HCT116 (cell line): Measurements from ENCODE around the gene RPL21. TPM values are rescaled to one million over a fixed set of nuclear protein-coding genes. Genes with fewer than 3 reads are reported as not detected.

Experiments
- ATAC-seq: fragments of 200-7000 bp; cut with Tn5 transposase; 2 replicates; pipeline ENCODE4 v1.9.1; 2020; ENCODE audit warnings: mild to moderate bottlenecking, moderate library complexity
- BruUV-seq: library from RNA; stranded (reverse); fragments of 400-500 nt; replicated peaks from 2 replicates; lab custom pipeline; 2021; lab: Mats Ljungman, UMichigan
- CTCF ChIA-PET: fragments of 300-600 bp; sonication (Branson Sonifier 250); formaldehyde crosslinking; loops from one replicate; lab custom pipeline; 2021; ENCODE audit warnings: antibody characterized with exemption; lab: Charles Lee
- POLR2A ChIA-PET: fragments of 300-600, 350-600 bp; sonication (Branson Sonifier 250); formaldehyde crosslinking; loops from one replicate; lab custom pipeline; 2021; ENCODE audit warnings: antibody characterized with exemption; lab: Charles Lee
- RAD21 ChIA-PET, 2 experiments: fragments of 300-600 bp; sonication (Branson Sonifier 250); formaldehyde crosslinking; loops; one replicate each; lab custom pipeline; 2023; ENCODE audit warnings: low total read pairs in 2 of 2; ENCODE audit not compliant: uncharacterized antibody in 2 of 2, unreplicated experiment in 2 of 2, low non-redundant PET in 1 of 2; lab: Charles Lee
- DNase-seq: peaks from one replicate; pipeline ENCODE4 v3.0.0-alpha.2; 2010; ENCODE audit warnings: low read depth, low spot score
- H2AFZ ChIP-seq: fragments of 200-600 bp; shearing (Covaris generic), sonication (generic); 2 replicates; pipeline ENCODE4 v1.6.1; 2017; ENCODE audit warnings: low read depth, mixed run types, mixed read lengths, antibody characterized with exemption, low read length; ENCODE audit not compliant: poor library complexity, severe bottlenecking
- H3K27ac ChIP-seq: 2 replicates; pipeline ENCODE4 v1.5.1; 2012; ENCODE audit warnings: low read depth, low read length
- H3K27me3 ChIP-seq: fragments of 200-600 bp; sonication (generic); 2 replicates; pipeline ENCODE4 v1.6.1; 2016; ENCODE audit warnings: mixed run types, low read length, mixed read lengths; ENCODE audit not compliant: insufficient read depth
- H3K36me3 ChIP-seq, 2 experiments: fragments of 200-500 bp in 1 of 2; fragments of 200-600 bp in 1 of 2; sonication (Bioruptor generic) in 1 of 2; sonication (generic) in 1 of 2; 2 replicates each; pipeline versions ENCODE4 v1.5.1 to v1.6.1; 2014 to 2016; ENCODE audit warnings: low read length in 2 of 2, inconsistent platforms in 1 of 2, mixed read lengths in 1 of 2, mixed run types in 1 of 2; ENCODE audit not compliant: insufficient read depth in 2 of 2, control insufficient read depth in 1 of 2
- H3K4me1 ChIP-seq, 2 experiments: fragments of 200-600 bp in 1 of 2; sonication (generic) in 1 of 2; 2 replicates each; pipeline versions ENCODE4 v1.5.1 to v1.6.1; 2012 to 2017; ENCODE audit warnings: low read length in 2 of 2, inconsistent platforms in 1 of 2, mild to moderate bottlenecking in 1 of 2, mixed read lengths in 1 of 2, mixed run types in 1 of 2, moderate library complexity in 1 of 2; ENCODE audit not compliant: insufficient read depth in 2 of 2, control insufficient read depth in 1 of 2
- H3K4me2 ChIP-seq: fragments of 200-600 bp; sonication (generic); 2 replicates; pipeline ENCODE4 v1.6.1; 2017; ENCODE audit warnings: mixed run types, low read length, mixed read lengths
- H3K4me3 ChIP-seq, 2 experiments: fragments of 200-600 bp in 1 of 2; sonication (generic) in 1 of 2; replicated peaks in 1 of 2; 2 replicates each; pipeline ENCODE4 v1.5.1; 2011 to 2016; ENCODE audit warnings: low read length in 2 of 2, control low read depth in 1 of 2, low read depth in 1 of 2, mild to moderate bottlenecking in 1 of 2, mixed read lengths in 1 of 2, mixed run types in 1 of 2
- H3K79me2 ChIP-seq: fragments of 200-600 bp; sonication (generic); 2 replicates; pipeline ENCODE4 v1.6.1; 2017; ENCODE audit warnings: mild to moderate bottlenecking, mixed run types, low read length, moderate library complexity, mixed read lengths; ENCODE audit not compliant: insufficient read depth
- H3K9ac ChIP-seq: fragments of 200-600 bp; sonication (generic); 2 replicates; pipeline ENCODE4 v1.6.1; 2016; ENCODE audit warnings: low read length, mixed read lengths
- H3K9me2 ChIP-seq: fragments of 200-600 bp; sonication (generic), shearing (Covaris generic); 2 replicates; pipeline ENCODE4 v1.6.1; 2017; ENCODE audit warnings: mixed run types, mild to moderate bottlenecking, moderate library complexity; ENCODE audit not compliant: insufficient read depth
- H3K9me3 ChIP-seq, 2 experiments: fragments of 200-500 bp in 1 of 2; fragments of 200-600 bp in 1 of 2; sonication (Bioruptor generic) in 1 of 2; sonication (generic) in 1 of 2; 2 replicates each; pipeline ENCODE4 v1.6.1; 2014 to 2017; ENCODE audit warnings: low read length in 2 of 2, mixed read lengths in 2 of 2, inconsistent platforms in 1 of 2, low read depth in 1 of 2, mild to moderate bottlenecking in 1 of 2, mixed run types in 1 of 2, moderate library complexity in 1 of 2; ENCODE audit not compliant: control insufficient read depth in 1 of 2, insufficient read depth in 1 of 2
- H4K20me1 ChIP-seq: fragments of 200-600 bp; sonication (generic), shearing (Covaris generic); 2 replicates; pipeline ENCODE4 v1.6.1; 2017; ENCODE audit warnings: mixed run types, mild to moderate bottlenecking, moderate library complexity; ENCODE audit not compliant: insufficient read depth
- ATF3 ChIP-seq: IDR thresholded peaks from 2 replicates; pipeline ENCODE4 v1.6.1; 2012
- CBX3 ChIP-seq: IDR thresholded peaks from 2 replicates; pipeline ENCODE4 v1.6.1; 2012; ENCODE audit warnings: low read depth
- EGR1 ChIP-seq: IDR thresholded peaks from 2 replicates; pipeline ENCODE4 v1.6.1; 2012; ENCODE audit warnings: low read depth
- JUND ChIP-seq: IDR thresholded peaks from 2 replicates; pipeline ENCODE4 v1.6.1; 2012
- MAX ChIP-seq: IDR thresholded peaks from 2 replicates; pipeline ENCODE4 v1.6.1; 2012
- POLR2A ChIP-seq: IDR thresholded peaks from 2 replicates; pipeline ENCODE4 v1.7.0; 2011; ENCODE audit warnings: borderline replicate concordance; ENCODE audit not compliant: insufficient read depth, insufficient read length; ENCODE audit errors: extremely low read depth
- RAD21 ChIP-seq: IDR thresholded peaks from 2 replicates; pipeline ENCODE4 v1.6.1; 2012; ENCODE audit warnings: low read depth, mild to moderate bottlenecking
- SP1 ChIP-seq: IDR thresholded peaks from 2 replicates; pipeline ENCODE4 v1.6.1; 2012; ENCODE audit warnings: low read depth
- SRF ChIP-seq: IDR thresholded peaks from 2 replicates; pipeline ENCODE4 v1.6.1; 2012; ENCODE audit warnings: low read depth
- TCF7L2 ChIP-seq: IDR thresholded peaks from 2 replicates; pipeline ENCODE4 v1.7.0; 2011; ENCODE audit warnings: borderline replicate concordance, inconsistent platforms; ENCODE audit not compliant: insufficient read depth, insufficient read length; ENCODE audit errors: extremely low read depth
- YY1 ChIP-seq: IDR thresholded peaks from 2 replicates; pipeline ENCODE4 v1.6.1; 2011; ENCODE audit warnings: low read length, low read depth, moderate library complexity, mild to moderate bottlenecking; ENCODE audit not compliant: insufficient replicate concordance; ENCODE audit errors: extremely low read depth
- ZBTB33 ChIP-seq: IDR thresholded peaks from 2 replicates; pipeline ENCODE4 v1.6.1; 2011; ENCODE audit warnings: mild to moderate bottlenecking, low read length, moderate library complexity; ENCODE audit not compliant: insufficient replicate concordance; ENCODE audit errors: extremely low read depth
- ZFX ChIP-seq: fragments of 450-650 bp; IDR thresholded peaks from 2 replicates; pipeline ENCODE4 v1.6.1; 2017
- intact Hi-C: fragments of 100-400 bp; cut with micrococcal nuclease; formaldehyde crosslinking; loops from 2 replicates; pipeline ENCODE4 v1.10.0; 2022
- total RNA-seq: library from RNA; stranded (reverse); gene quantifications from one replicate; pipeline ENCODE4 v1.2.1, GENCODE V29; 2021; ENCODE audit not compliant: unreplicated experiment
- TF ChIP-seq, protein P1 (sequence below), 3 experiments: fragments of 200-600 bp in 1 of 3; sonication (generic) in 1 of 3; IDR thresholded peaks in 2 of 3; conservative IDR thresholded peaks in 1 of 3; 2 replicates each; pipeline ENCODE4 v1.5.1; 2012 to 2017; ENCODE audit warnings: low read depth in 2 of 3, low read length in 2 of 3, antibody characterized with exemption in 1 of 3, borderline replicate concordance in 1 of 3, control low read depth in 1 of 3, mild to moderate bottlenecking in 1 of 3, mixed read lengths in 1 of 3, mixed run types in 1 of 3, moderate library complexity in 1 of 3; ENCODE audit not compliant: insufficient read depth in 1 of 3

RPL21 gene
- total RNA-seq, 1 experiment from 2014 or later = 915 TPM

DNA sequence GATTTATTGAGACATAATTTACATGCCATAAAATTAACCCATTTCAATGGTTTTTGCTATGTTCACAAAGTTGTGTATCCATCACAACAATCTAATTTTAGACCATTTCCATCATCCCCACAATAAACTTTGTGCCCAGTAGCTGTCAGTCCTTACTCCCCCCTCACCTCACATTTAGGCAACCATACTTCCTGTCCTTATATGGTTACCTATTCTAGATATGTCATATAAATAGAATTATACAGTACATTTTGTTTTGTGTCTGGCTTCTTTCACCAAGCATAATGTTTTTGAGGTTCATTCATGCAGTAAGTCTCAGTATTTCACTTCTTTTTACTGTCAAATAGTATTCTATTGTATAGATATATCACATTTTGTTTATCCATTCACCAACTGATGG lies 23.2 kb upstream of the RPL21 start:
- DNase-seq = no peak
- BruUV-seq = no TSS peak
- no peaks in the 10 kb centered on the region for H3K9me3 ChIP-seq
- no peak overlapping the region for H3K4me2 ChIP-seq
- intact Hi-C loops = no loop called here
- H3K9me2 ChIP-seq = no peaks in the 10 kb centered on the region
- no peaks in the 10 kb centered on the region for H3K36me3 ChIP-seq
- ChIA-PET RAD21 (no interaction called here), POLR2A (no interaction called here), CTCF (no interaction called here)
- H3K27ac ChIP-seq = no peak overlapping the region
- H3K4me3 ChIP-seq = no peak overlapping the region
- TF ChIP-seq ZFX = no peak
- TF ChIP-seq, protein P1, sequence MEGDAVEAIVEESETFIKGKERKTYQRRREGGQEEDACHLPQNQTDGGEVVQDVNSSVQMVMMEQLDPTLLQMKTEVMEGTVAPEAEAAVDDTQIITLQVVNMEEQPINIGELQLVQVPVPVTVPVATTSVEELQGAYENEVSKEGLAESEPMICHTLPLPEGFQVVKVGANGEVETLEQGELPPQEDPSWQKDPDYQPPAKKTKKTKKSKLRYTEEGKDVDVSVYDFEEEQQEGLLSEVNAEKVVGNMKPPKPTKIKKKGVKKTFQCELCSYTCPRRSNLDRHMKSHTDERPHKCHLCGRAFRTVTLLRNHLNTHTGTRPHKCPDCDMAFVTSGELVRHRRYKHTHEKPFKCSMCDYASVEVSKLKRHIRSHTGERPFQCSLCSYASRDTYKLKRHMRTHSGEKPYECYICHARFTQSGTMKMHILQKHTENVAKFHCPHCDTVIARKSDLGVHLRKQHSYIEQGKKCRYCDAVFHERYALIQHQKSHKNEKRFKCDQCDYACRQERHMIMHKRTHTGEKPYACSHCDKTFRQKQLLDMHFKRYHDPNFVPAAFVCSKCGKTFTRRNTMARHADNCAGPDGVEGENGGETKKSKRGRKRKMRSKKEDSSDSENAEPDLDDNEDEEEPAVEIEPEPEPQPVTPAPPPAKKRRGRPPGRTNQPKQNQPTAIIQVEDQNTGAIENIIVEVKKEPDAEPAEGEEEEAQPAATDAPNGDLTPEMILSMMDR (IDR thresholded peaks at IDR 0.05 in 2 of 3, conservative IDR thresholded peaks at IDR 0.05 in 1 of 3; ENCODE audit: borderline replicate concordance in 1 of 3, insufficient read depth in 1 of 3, low read depth in 2 of 3, low read length in 2 of 3) = no peak
- TF ChIP-seq YY1 = no peak
- no peak for TF ChIP-seq SP1
- TF ChIP-seq TCF7L2 = no peak
- TF ChIP-seq EGR1 = no peak
- no peak for TF ChIP-seq CBX3
- TF ChIP-seq JUND = no peak
- H3K9ac ChIP-seq = no peak overlapping the region
- H3K79me2 ChIP-seq = no peaks in the 10 kb centered on the region
- no peak for ATAC-seq
- H3K4me1 ChIP-seq = no peaks in the 10 kb centered on the region; a peak in 1 of 4 replicates
- H4K20me1 ChIP-seq = no peaks in the 10 kb centered on the region
- H2AFZ ChIP-seq = no peak overlapping the region
- no peaks in the 10 kb centered on the region for H3K27me3 ChIP-seq

DNA sequence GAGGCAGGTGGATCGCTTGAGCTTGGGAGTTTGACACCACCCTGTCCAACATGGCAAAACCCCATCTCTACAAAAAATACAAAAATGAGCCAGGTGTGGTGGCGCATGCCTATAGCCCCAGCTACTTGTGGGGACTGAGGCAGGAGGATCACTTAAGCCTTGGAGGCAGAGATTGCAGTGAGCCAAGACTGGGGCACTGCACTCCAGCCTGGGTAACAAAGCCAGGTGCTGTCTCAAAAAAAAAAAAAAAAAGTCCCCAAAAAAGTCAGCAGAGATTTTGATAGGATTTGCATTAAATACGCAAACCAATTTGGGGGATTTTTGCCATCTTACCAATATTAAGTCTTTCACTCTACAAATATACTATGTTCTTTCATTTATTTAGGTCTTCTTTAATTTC lies 21.7 kb upstream of the RPL21 start:
- RAD21 ChIA-PET = interaction anchor here in 1 of 2 experiments (0.7 kb wide), 1 partner anchor 11 kb away, joined by 3 read pairs; no protein-coding TSS in a partner anchor
- Histone ChIP-seq H3K9me3 (no peaks in the 10 kb centered on the region), H3K9me2 (no peaks in the 10 kb centered on the region), H3K36me3 (no peaks in the 10 kb centered on the region), H3K79me2 (no peaks in the 10 kb centered on the region), H3K4me1 (no peaks in the 10 kb centered on the region; a peak in 1 of 4 replicates), H3K4me2 (no peak overlapping the region), H3K27me3 (no peaks in the 10 kb centered on the region), H2AFZ (no peak overlapping the region), H3K27ac (no peak overlapping the region), H3K9ac (no peak overlapping the region), H4K20me1 (no peaks in the 10 kb centered on the region), H3K4me3 (no peak overlapping the region)
- BruUV-seq = no TSS peak
- DNase-seq (no peak), ATAC-seq (no peak)
- CTCF ChIA-PET = no interaction called here
- POLR2A ChIA-PET = no interaction called here
- intact Hi-C loops = no loop called here
- TF ChIP-seq RAD21 (no peak), EGR1 (no peak), ZBTB33 (no peak), POLR2A (no peak), MAX (no peak), SRF (no peak), ATF3 (no peak)
